ENCODE results near the gene CTNNBL1.

The CTNNBL1 gene

DNA sequence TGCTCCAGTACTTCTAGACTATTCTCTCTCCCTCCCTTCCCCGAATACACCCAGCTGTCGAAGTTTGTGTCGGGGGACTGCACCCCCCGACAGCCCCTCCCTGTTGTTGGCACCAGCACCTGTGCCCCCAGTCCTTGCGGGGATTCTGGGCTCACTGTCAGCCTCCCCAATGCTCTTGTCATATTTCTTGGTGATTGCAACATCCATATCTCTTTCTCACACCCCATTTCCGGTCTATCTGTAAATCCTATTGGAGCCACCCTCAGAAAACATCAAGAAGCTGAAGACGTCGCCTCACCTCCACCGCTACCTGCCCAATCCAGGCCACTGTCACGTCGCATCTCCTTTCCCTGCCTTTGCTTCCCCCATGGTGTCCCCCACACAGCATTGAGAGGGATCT is 176.5 kb downstream of the CTNNBL1 start:
- no peaks in the 10 kb centered on the region for H3K9me3 ChIP-seq
- H3K27me3 ChIP-seq, result no peaks in the 10 kb centered on the region
- TF ChIP-seq, protein P1, sequence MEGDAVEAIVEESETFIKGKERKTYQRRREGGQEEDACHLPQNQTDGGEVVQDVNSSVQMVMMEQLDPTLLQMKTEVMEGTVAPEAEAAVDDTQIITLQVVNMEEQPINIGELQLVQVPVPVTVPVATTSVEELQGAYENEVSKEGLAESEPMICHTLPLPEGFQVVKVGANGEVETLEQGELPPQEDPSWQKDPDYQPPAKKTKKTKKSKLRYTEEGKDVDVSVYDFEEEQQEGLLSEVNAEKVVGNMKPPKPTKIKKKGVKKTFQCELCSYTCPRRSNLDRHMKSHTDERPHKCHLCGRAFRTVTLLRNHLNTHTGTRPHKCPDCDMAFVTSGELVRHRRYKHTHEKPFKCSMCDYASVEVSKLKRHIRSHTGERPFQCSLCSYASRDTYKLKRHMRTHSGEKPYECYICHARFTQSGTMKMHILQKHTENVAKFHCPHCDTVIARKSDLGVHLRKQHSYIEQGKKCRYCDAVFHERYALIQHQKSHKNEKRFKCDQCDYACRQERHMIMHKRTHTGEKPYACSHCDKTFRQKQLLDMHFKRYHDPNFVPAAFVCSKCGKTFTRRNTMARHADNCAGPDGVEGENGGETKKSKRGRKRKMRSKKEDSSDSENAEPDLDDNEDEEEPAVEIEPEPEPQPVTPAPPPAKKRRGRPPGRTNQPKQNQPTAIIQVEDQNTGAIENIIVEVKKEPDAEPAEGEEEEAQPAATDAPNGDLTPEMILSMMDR (IDR thresholded peaks at IDR 0.05), result no peak
- peaks cover 31 to 88% (median 49%) of the 10 kb centered on the region in 3 donors for H3K36me3 ChIP-seq
- no peaks in the 10 kb centered on the region for H3K4me1 ChIP-seq
- no peak overlapping the region for H3K4me3 ChIP-seq
- H3K27ac ChIP-seq, result no peak overlapping the region
- no peak for DNase-seq
- intact Hi-C loops (cut with DNase I; ENCODE audit: low total_unique reads), result no loop called here

DNA sequence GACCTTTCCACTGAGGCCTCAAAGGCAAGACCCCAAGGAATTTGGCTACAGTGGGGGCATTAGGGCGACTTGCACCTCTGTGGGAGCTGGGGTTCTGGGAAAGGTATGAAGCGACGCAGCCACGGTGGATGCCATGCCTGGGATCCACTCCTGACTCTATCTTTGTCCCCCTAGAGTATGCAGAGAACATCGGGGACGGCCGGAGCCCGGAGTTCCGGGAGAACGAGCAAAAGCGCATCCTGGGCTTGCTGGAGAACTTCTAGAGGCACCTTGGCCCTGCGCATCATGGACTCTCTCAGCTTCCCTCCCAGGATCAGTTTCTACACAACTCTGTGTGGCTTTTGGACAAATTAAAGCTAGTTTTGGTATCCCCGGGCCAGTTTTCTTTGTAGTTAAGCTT is 177.9 kb downstream of the CTNNBL1 start:
- no peak overlapping the region for H3K4me3 ChIP-seq
- intact Hi-C loops (cut with DNase I; ENCODE audit: low total_unique reads), result no loop called here
- no peak for DNase-seq
- no peaks in the 10 kb centered on the region for H3K4me1 ChIP-seq
- H3K27ac ChIP-seq, result no peak overlapping the region
- H3K9me3 ChIP-seq, result no peaks in the 10 kb centered on the region
- TF ChIP-seq, protein P1 (IDR thresholded peaks at IDR 0.05), result no peak
- no peaks in the 10 kb centered on the region for H3K27me3 ChIP-seq
- peaks cover 31 to 82% (median 49%) of the 10 kb centered on the region in 3 donors for H3K36me3 ChIP-seq

DNA sequence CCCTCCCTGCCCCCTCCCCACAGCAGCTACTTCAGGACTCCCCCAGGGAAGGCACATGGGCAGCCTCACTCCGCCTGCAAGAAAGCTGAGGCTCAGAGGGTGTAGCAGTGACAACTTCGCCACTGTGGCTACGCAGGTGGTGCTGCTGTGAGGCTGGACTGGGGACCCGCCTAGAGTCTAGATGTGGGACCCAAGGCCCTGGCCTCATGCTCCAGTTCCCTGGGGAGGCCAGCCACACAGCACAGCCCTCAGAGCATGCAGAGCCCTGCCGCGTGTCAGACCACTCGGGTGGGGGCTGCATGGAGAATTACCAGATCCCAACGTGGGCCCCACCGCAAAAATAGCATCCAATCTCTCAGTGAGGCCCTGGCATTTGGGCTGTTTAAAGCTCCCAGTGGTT is 178.3 kb downstream of the CTNNBL1 start:
- Histone ChIP-seq H3K27me3 (no peaks in the 10 kb centered on the region), H3K36me3 (peaks cover 31 to 82% (median 49%) of the 10 kb centered on the region in 3 donors), H3K4me3 (no peak overlapping the region), H3K9me3 (no peaks in the 10 kb centered on the region), H3K27ac (no peak overlapping the region), H3K4me1 (no peaks in the 10 kb centered on the region)
- intact Hi-C loops (cut with DNase I; ENCODE audit: low total_unique reads), result no loop called here
- TF ChIP-seq, protein P1 (IDR thresholded peaks at IDR 0.05), result no peak
- DNase-seq, result no peak

DNA sequence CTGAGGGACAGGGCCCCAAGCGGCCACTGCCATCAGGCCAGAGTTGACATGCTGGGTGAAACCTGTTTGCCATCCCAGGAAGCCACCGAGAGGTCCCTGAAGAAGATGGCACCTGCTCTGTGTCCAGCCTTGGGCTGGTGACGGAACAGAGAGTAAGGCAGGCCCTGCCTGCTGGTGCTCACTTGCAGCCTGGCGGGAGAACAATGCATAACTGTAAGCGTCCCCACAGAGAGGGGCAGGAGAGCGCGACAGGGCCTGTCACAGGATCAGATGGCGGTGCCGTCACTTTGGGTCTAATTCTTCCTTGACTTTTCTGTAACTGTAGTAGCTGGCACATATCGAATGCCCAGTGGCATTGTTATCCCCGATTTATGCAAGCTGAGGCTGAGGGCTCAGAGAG is 180.1 kb downstream of the CTNNBL1 start:
- Histone ChIP-seq H3K9me3 (no peaks in the 10 kb centered on the region), H3K36me3 (peaks cover 31 to 66% (median 49%) of the 10 kb centered on the region in 3 donors), H3K4me3 (no peak overlapping the region), H3K27ac (no peak overlapping the region), H3K4me1 (no peaks in the 10 kb centered on the region), H3K27me3 (no peaks in the 10 kb centered on the region)
- intact Hi-C loops (cut with DNase I; ENCODE audit: low total_unique reads), result no loop called here
- no peak for DNase-seq
- TF ChIP-seq, protein P1 (IDR thresholded peaks at IDR 0.05), result no peak

DNA sequence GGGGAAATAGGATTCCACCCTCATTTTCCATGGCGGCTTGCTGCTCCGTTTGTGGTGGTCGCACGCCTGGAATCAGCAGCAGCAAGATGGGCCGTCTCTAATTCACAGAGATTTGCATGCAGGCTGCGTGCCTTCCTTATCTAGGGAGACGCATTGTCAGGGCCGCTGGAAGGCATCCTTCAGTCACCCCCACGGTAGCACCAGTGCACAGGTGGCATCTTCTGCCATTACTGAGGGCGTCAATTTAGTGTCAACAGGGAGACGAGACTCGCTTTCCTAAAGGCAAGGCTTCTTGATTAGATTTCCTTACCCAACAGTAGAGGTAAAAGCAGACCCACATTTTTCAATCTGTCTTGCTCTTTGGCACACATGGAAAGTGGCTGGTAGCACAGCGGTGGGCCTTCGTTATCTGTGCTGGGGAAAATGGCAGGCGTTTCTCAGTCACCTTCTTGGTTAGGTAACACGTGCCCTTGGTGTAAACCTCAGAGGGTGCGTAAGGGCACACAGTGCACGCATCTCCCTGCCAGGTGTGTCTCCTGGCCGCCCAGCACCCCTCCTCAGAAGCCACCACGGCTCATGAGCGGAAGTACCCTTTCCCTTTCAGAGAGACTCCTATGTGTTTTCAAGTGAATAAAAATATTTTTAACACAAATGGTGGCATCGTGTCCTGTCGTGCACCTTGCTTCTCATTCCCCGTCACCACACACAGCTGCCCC is 181.8 kb downstream of the CTNNBL1 start:
- intact Hi-C loops (cut with DNase I; ENCODE audit: low total_unique reads), result no loop called here
- DNase-seq, result no peak
- no peak overlapping the region for H3K4me3 ChIP-seq
- H3K27me3 ChIP-seq, result no peaks in the 10 kb centered on the region
- no peaks in the 10 kb centered on the region for H3K4me1 ChIP-seq
- peaks cover 30 to 50% (median 35%) of the 10 kb centered on the region in 3 donors for H3K36me3 ChIP-seq
- H3K27ac ChIP-seq, result no peak overlapping the region
- no peaks in the 10 kb centered on the region for H3K9me3 ChIP-seq
- TF ChIP-seq, protein P1 (IDR thresholded peaks at IDR 0.05), result no peak
